GM23248 (cell line): ENCODE data around the gene TRAF2.

Experiments
- EZH2 ChIP-seq: fragments of 200-600 bp; sonication (generic); IDR thresholded peaks from 2 replicates; pipeline ENCODE4 v1.6.1; 2018; ENCODE audit warnings: antibody characterized with exemption, mild to moderate bottlenecking; ENCODE audit not compliant: insufficient read depth, poor library complexity, severe bottlenecking
- EZH2phosphoT487 ChIP-seq: fragments of 200-600 bp; sonication (generic); IDR thresholded peaks from 2 replicates; pipeline ENCODE4 v1.6.1; 2018; ENCODE audit warnings: antibody characterized with exemption, moderate library complexity, mild to moderate bottlenecking, low read depth; ENCODE audit not compliant: insufficient read depth

- TF ChIP-seq EZH2 (no peak), EZH2phosphoT487 (no peak)
Measured at GRCh38 chr9:136922540-136922939, 36.2 kb downstream of the TRAF2 start.
